ENCODE measurements around the gene PRPF39.

DNA sequence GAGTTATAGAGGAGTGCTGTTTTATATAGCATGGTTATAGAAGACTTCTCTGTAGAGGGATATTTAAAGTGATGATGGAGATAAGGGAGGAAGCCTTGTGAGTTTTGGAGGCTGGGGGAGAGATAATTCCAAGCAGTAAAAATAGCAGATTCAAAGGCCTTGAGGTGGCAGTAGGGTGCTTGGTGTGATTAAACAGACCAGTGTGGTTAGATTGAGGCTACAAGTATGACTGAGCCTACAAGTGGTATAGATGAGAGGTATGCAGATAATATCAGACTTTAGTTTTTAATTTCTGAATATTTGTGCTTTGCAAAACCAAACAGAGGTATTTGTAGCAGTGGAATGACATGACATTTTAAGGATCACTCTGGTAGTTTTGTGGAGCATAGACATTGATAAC is 72.2 kb downstream of the PRPF39 start:
- TF ChIP-seq, protein P1, sequence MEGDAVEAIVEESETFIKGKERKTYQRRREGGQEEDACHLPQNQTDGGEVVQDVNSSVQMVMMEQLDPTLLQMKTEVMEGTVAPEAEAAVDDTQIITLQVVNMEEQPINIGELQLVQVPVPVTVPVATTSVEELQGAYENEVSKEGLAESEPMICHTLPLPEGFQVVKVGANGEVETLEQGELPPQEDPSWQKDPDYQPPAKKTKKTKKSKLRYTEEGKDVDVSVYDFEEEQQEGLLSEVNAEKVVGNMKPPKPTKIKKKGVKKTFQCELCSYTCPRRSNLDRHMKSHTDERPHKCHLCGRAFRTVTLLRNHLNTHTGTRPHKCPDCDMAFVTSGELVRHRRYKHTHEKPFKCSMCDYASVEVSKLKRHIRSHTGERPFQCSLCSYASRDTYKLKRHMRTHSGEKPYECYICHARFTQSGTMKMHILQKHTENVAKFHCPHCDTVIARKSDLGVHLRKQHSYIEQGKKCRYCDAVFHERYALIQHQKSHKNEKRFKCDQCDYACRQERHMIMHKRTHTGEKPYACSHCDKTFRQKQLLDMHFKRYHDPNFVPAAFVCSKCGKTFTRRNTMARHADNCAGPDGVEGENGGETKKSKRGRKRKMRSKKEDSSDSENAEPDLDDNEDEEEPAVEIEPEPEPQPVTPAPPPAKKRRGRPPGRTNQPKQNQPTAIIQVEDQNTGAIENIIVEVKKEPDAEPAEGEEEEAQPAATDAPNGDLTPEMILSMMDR (IDR thresholded peaks at IDR 0.05): no peak
- TF ChIP-seq SIN3A (IDR thresholded peaks at IDR 0.05; ENCODE audit: borderline replicate concordance, low read depth, low read length): no peak
- no peak for TF ChIP-seq RCOR1 (IDR thresholded peaks at IDR 0.05; ENCODE audit: low read length)
- TF ChIP-seq RXRA (IDR thresholded peaks at IDR 0.05; ENCODE audit: borderline replicate concordance, low read depth): no peak
- TF ChIP-seq TAF1 (IDR thresholded peaks at IDR 0.05; ENCODE audit: borderline replicate concordance, low read depth, low read length): no peak
- no peak for TF ChIP-seq POLR2AphosphoS5 (IDR thresholded peaks at IDR 0.05; ENCODE audit: low read depth, low read length)
- TF ChIP-seq EP300 (IDR thresholded peaks at IDR 0.05; ENCODE audit: borderline replicate concordance in 1 of 2, low read depth in 1 of 2, low read length in 1 of 2): no peak
- no peak for TF ChIP-seq RFX5 (IDR thresholded peaks at IDR 0.05; ENCODE audit: low read length)
- no peak for TF ChIP-seq EZH2phosphoT487 (IDR thresholded peaks at IDR 0.05; ENCODE audit: borderline replicate concordance, low read depth)
- TF ChIP-seq RAD21 (IDR thresholded peaks at IDR 0.05; ENCODE audit: low read length): no peak
- no peak for TF ChIP-seq FOSL2 (IDR thresholded peaks at IDR 0.05; ENCODE audit: borderline replicate concordance, low read depth)
- TF ChIP-seq FOXM1 (IDR thresholded peaks at IDR 0.05; ENCODE audit: low read depth): no peak
- TF ChIP-seq REST (IDR thresholded peaks at IDR 0.05; ENCODE audit: low read depth, low read length): no peak
